GM12878 (cell line): ENCODE results near the gene EGFR. TPM values are rescaled to one million over a fixed set of nuclear protein-coding genes. Genes with fewer than 3 reads are reported as not detected.
A peak's percentile ranks its signal among the peaks of the same experiment; 100 is the strongest.

ENCODE experiments used
- ATF2 ChIP-seq: IDR thresholded peaks from 2 replicates; pipeline ENCODE4 v1.6.1; 2012; ENCODE audit warnings: low read length, inconsistent platforms
- EP300 ChIP-seq, 2 experiments: fragments of 150-350 bp in 1 of 2; IDR thresholded peaks; 2 replicates each; pipeline ENCODE4 v1.6.1; 2011 to 2012; ENCODE audit warnings: low read depth in 2 of 2, low read length in 2 of 2, borderline replicate concordance in 1 of 2, improper control_type of control experiment in 1 of 2, inconsistent platforms in 1 of 2; ENCODE audit not compliant: control insufficient read depth in 1 of 2
- FOS ChIP-seq: IDR thresholded peaks from 3 replicates; pipeline ENCODE4 v1.6.1; 2011; ENCODE audit warnings: borderline replicate concordance; ENCODE audit not compliant: insufficient read length; ENCODE audit errors: extremely low read depth
- POLR2A ChIP-seq: IDR thresholded peaks from 2 replicates; pipeline ENCODE4 v1.6.1; 2011; ENCODE audit warnings: low read depth, mild to moderate bottlenecking, low read length
- RAD21 ChIP-seq: IDR thresholded peaks from 2 replicates; pipeline ENCODE4 v1.6.1; 2011; ENCODE audit warnings: mild to moderate bottlenecking, low read depth, low read length, moderate library complexity; ENCODE audit not compliant: insufficient read depth
- STAT1 ChIP-seq: fragments of 450-650 bp; conservative IDR thresholded peaks from 2 replicates; pipeline ENCODE4 v1.6.1; 2014; ENCODE audit warnings: antibody characterized with exemption, mild to moderate bottlenecking
- ZNF384 ChIP-seq: IDR thresholded peaks from 2 replicates; pipeline ENCODE4 v1.6.1; 2012; ENCODE audit warnings: low read depth, mild to moderate bottlenecking, low read length, improper control_type of control experiment, borderline replicate concordance
- polyA plus RNA-seq, 11 experiments: library from polyadenylated mRNA; depleted of rRNA in 4 of 11; unstranded in 6 of 11; stranded (reverse) in 5 of 11; fragments of >200 nt; fragmentation: Nextera tagmentation in 4 of 11; fragmentation: Illumina TruSeq in 1 of 11; extraction: Ambion mirVana in 4 of 11; extraction: Trizol in 1 of 11; gene quantifications; 1 replicate in 1 of 11; 2 replicates in 10 of 11; pipeline versions ENCODE4 v1.2.1 to v1.2.3, GENCODE V29; 2011 to 2016; ENCODE audit warnings: inconsistent platforms in 2 of 11, missing spikeins in 2 of 11, low read depth in 1 of 11
- total RNA-seq, 4 experiments: library from RNA; depleted of rRNA in 3 of 4; stranded (reverse); fragments of >200 nt in 3 of 4; fragmentation: Illumina TruSeq in 1 of 4; extraction: Trizol in 1 of 4; gene quantifications; 2 replicates each; pipeline versions ENCODE4 v1.2.1 to v1.2.3, GENCODE V29; 2013 to 2021
- TF ChIP-seq, protein P1 (sequence below): fragments of 450-650 bp; IDR thresholded peaks from 2 replicates; pipeline ENCODE4 v1.6.1; 2018; ENCODE audit warnings: borderline replicate concordance, mild to moderate bottlenecking; ENCODE audit not compliant: partially characterized antibody
- TF ChIP-seq, protein P2 (sequence below): fragments of 450-650 bp; IDR thresholded peaks from 2 replicates; pipeline ENCODE4 v1.6.1; 2016; ENCODE audit warnings: mild to moderate bottlenecking, moderate library complexity, borderline replicate concordance
- TF ChIP-seq, protein P3 (sequence below): IDR thresholded peaks from 2 replicates; pipeline ENCODE4 v1.6.1; 2012; ENCODE audit warnings: improper control_type of control experiment, low read depth, low read length; ENCODE audit not compliant: insufficient replicate concordance
- TF ChIP-seq, protein P4 (sequence below): fragments of 450-650 bp; IDR thresholded peaks from 2 replicates; pipeline ENCODE4 v1.6.1; 2017; ENCODE audit warnings: mild to moderate bottlenecking, moderate library complexity

The EGFR gene
- total and polyA plus RNA-seq, 10 of the 15 experiments (the other 5 are each of a cell fraction or from before 2014, with no cell fraction given): 0.01 to 0.31 TPM; not detected in 8

DNA sequence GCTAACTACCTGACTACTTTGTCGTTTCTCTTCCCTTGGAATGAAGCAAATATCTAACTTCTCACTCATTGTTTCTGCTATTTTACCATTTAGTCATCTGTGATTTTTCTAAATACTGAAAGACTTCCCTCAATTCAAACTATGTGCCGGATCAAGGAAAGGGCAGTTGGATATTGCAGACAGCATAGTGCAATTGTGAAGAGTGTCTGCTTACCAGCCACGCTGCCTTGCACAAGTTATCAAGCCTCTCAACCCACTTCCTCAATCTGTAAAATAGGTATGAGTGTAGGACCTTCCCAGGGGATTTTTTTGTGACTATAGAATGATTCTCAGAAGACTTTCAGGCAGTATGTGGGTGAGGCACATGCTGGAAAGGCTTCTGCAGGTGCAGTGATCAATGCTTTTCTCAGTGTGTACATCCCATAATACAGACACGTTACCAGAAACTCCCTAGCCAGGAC lies 54.3 kb downstream of the EGFR start (continued):
- TF ChIP-seq ZNF384: no peak
- no peak for TF ChIP-seq RAD21
- TF ChIP-seq, protein P1, sequence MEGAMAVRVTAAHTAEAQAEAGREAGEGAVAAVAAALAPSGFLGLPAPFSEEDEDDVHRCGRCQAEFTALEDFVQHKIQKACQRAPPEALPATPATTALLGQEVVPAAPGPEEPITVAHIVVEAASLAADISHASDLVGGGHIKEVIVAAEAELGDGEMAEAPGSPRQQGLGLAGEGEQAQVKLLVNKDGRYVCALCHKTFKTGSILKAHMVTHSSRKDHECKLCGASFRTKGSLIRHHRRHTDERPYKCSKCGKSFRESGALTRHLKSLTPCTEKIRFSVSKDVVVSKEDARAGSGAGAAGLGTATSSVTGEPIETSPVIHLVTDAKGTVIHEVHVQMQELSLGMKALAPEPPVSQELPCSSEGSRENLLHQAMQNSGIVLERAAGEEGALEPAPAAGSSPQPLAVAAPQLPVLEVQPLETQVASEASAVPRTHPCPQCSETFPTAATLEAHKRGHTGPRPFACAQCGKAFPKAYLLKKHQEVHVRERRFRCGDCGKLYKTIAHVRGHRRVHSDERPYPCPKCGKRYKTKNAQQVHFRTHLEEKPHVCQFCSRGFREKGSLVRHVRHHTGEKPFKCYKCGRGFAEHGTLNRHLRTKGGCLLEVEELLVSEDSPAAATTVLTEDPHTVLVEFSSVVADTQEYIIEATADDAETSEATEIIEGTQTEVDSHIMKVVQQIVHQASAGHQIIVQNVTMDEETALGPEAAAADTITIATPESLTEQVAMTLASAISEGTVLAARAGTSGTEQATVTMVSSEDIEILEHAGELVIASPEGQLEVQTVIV: no peak
- no peak for TF ChIP-seq POLR2A
- peak; percentile 41 to 88; a peak in 3 of 4 replicates for TF ChIP-seq EP300 (IDR thresholded peaks at IDR 0.05; ENCODE audit: borderline replicate concordance in 1 of 2, control insufficient read depth in 1 of 2, low read depth in 2 of 2, low read length in 2 of 2)
- TF ChIP-seq FOS: no peak
- TF ChIP-seq ATF2: peak; percentile 89
- TF ChIP-seq, protein P2, sequence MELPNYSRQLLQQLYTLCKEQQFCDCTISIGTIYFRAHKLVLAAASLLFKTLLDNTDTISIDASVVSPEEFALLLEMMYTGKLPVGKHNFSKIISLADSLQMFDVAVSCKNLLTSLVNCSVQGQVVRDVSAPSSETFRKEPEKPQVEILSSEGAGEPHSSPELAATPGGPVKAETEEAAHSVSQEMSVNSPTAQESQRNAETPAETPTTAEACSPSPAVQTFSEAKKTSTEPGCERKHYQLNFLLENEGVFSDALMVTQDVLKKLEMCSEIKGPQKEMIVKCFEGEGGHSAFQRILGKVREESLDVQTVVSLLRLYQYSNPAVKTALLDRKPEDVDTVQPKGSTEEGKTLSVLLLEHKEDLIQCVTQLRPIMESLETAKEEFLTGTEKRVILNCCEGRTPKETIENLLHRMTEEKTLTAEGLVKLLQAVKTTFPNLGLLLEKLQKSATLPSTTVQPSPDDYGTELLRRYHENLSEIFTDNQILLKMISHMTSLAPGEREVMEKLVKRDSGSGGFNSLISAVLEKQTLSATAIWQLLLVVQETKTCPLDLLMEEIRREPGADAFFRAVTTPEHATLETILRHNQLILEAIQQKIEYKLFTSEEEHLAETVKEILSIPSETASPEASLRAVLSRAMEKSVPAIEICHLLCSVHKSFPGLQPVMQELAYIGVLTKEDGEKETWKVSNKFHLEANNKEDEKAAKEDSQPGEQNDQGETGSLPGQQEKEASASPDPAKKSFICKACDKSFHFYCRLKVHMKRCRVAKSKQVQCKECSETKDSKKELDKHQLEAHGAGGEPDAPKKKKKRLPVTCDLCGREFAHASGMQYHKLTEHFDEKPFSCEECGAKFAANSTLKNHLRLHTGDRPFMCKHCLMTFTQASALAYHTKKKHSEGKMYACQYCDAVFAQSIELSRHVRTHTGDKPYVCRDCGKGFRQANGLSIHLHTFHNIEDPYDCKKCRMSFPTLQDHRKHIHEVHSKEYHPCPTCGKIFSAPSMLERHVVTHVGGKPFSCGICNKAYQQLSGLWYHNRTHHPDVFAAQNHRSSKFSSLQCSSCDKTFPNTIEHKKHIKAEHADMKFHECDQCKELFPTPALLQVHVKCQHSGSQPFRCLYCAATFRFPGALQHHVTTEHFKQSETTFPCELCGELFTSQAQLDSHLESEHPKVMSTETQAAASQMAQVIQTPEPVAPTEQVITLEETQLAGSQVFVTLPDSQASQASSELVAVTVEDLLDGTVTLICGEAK: no peak
- TF ChIP-seq, protein P3, sequence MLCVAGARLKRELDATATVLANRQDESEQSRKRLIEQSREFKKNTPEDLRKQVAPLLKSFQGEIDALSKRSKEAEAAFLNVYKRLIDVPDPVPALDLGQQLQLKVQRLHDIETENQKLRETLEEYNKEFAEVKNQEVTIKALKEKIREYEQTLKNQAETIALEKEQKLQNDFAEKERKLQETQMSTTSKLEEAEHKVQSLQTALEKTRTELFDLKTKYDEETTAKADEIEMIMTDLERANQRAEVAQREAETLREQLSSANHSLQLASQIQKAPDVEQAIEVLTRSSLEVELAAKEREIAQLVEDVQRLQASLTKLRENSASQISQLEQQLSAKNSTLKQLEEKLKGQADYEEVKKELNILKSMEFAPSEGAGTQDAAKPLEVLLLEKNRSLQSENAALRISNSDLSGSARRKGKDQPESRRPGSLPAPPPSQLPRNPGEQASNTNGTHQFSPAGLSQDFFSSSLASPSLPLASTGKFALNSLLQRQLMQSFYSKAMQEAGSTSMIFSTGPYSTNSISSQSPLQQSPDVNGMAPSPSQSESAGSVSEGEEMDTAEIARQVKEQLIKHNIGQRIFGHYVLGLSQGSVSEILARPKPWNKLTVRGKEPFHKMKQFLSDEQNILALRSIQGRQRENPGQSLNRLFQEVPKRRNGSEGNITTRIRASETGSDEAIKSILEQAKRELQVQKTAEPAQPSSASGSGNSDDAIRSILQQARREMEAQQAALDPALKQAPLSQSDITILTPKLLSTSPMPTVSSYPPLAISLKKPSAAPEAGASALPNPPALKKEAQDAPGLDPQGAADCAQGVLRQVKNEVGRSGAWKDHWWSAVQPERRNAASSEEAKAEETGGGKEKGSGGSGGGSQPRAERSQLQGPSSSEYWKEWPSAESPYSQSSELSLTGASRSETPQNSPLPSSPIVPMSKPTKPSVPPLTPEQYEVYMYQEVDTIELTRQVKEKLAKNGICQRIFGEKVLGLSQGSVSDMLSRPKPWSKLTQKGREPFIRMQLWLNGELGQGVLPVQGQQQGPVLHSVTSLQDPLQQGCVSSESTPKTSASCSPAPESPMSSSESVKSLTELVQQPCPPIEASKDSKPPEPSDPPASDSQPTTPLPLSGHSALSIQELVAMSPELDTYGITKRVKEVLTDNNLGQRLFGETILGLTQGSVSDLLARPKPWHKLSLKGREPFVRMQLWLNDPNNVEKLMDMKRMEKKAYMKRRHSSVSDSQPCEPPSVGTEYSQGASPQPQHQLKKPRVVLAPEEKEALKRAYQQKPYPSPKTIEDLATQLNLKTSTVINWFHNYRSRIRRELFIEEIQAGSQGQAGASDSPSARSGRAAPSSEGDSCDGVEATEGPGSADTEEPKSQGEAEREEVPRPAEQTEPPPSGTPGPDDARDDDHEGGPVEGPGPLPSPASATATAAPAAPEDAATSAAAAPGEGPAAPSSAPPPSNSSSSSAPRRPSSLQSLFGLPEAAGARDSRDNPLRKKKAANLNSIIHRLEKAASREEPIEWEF: peak; percentile 98
- TF ChIP-seq, protein P4, sequence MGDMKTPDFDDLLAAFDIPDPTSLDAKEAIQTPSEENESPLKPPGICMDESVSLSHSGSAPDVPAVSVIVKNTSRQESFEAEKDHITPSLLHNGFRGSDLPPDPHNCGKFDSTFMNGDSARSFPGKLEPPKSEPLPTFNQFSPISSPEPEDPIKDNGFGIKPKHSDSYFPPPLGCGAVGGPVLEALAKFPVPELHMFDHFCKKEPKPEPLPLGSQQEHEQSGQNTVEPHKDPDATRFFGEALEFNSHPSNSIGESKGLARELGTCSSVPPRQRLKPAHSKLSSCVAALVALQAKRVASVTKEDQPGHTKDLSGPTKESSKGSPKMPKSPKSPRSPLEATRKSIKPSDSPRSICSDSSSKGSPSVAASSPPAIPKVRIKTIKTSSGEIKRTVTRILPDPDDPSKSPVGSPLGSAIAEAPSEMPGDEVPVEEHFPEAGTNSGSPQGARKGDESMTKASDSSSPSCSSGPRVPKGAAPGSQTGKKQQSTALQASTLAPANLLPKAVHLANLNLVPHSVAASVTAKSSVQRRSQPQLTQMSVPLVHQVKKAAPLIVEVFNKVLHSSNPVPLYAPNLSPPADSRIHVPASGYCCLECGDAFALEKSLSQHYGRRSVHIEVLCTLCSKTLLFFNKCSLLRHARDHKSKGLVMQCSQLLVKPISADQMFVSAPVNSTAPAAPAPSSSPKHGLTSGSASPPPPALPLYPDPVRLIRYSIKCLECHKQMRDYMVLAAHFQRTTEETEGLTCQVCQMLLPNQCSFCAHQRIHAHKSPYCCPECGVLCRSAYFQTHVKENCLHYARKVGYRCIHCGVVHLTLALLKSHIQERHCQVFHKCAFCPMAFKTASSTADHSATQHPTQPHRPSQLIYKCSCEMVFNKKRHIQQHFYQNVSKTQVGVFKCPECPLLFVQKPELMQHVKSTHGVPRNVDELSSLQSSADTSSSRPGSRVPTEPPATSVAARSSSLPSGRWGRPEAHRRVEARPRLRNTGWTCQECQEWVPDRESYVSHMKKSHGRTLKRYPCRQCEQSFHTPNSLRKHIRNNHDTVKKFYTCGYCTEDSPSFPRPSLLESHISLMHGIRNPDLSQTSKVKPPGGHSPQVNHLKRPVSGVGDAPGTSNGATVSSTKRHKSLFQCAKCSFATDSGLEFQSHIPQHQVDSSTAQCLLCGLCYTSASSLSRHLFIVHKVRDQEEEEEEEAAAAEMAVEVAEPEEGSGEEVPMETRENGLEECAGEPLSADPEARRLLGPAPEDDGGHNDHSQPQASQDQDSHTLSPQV: no peak
- TF ChIP-seq STAT1: no peak
